Measurements from ENCODE around the gene SLC12A7.

SLC12A7 gene

DNA sequence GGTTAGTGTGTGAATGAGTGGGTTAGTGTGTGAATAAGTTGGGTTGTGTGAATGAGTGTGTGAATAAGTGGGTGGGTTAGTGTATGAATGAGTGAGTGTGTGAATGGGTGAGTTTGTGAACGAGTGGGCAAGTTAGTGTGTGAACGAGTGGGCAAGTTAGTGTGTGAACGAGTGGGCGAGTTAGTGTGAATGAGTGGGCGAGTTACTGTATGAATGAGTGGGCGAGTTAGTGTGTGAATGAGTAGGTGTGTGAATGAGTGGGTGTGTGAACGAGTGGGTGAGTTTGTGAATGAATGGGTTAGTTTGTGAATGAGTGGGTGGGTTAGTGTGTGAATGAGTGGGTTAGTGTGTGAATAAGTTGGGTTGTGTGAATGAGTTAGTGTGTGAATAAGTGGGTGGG, 68.5 kb downstream of the SLC12A7 start:
- TF ChIP-seq CTCF (conservative IDR thresholded peaks at IDR 0.05) (no peak), ZFX (IDR thresholded peaks at IDR 0.05) (no peak)
- H3K27ac ChIP-seq, result no peak overlapping the region

GRCh38 chr5:1042626-1043025, 69.2 kb downstream of the SLC12A7 start:
- TF ChIP-seq ZFX (IDR thresholded peaks at IDR 0.05) (no peak), CTCF (conservative IDR thresholded peaks at IDR 0.05) (no peak)
- peak overlapping the region; percentile 7; the same call in 1 of the 2 replicates for H3K27ac ChIP-seq

GRCh38 chr5:1041225-1042143, 70.4 kb downstream of the SLC12A7 start:
- TF ChIP-seq ZFX (IDR thresholded peaks at IDR 0.05), result no peak
- TF ChIP-seq CTCF (conservative IDR thresholded peaks at IDR 0.05), result no peak
- peak overlapping the region; percentile 7; the same call in 1 of the 2 replicates for H3K27ac ChIP-seq

GRCh38 chr5:1040571-1040970, 71.3 kb downstream of the SLC12A7 start:
- H3K27ac ChIP-seq, result no peak overlapping the region
- TF ChIP-seq CTCF (conservative IDR thresholded peaks at IDR 0.05) (no peak), ZFX (IDR thresholded peaks at IDR 0.05) (no peak)

DNA sequence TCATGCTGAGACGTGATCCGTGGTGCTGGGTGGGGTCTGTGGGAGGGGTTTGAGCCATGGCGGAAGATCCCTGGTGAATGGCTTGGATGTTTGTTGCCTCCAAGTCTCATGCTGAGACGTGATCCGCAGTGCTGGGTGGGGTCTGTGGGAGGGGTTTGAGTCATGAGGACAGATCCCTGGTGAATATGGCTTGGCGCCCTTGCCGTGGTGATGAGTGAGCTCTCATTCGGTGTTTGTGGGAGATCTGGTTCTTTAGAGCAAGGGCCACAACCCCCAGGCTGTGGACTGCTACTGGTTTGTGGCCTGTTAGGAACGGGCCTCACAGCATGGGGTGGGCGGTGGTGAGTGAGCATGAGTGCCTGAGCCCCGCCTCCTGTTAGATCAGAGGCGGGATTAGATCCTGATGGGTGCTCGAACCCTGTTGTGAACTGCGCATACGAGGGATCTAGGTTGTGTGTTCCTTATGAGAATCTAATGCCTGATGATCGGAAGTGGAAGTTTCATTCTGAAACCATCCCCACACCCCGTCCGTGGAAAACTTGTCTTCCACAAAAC, 72.1 kb downstream of the SLC12A7 start:
- TF ChIP-seq ZFX (IDR thresholded peaks at IDR 0.05) (no peak), CTCF (conservative IDR thresholded peaks at IDR 0.05) (no peak)
- no peak overlapping the region for H3K27ac ChIP-seq

DNA sequence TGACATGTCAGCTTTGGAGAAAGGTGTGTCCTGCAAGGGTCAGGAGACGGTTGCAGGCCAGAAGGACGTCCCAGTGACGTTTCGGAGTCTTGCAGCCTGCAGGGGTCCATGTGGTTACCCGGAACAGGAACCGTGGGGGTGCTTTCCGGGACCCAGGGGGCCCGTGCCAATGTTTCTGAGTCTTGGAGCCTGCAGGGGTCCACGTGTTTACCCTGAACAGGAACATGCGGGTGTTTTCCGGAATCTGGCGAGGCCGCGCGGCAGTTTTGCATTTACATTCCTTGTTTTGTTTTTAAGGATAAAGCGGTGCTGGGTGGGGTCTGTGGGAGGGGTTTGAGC, 72.7 kb downstream of the SLC12A7 start:
- TF ChIP-seq ZFX (IDR thresholded peaks at IDR 0.05) (no peak), CTCF (conservative IDR thresholded peaks at IDR 0.05) (no peak)
- H3K27ac ChIP-seq, result no peak overlapping the region

DNA sequence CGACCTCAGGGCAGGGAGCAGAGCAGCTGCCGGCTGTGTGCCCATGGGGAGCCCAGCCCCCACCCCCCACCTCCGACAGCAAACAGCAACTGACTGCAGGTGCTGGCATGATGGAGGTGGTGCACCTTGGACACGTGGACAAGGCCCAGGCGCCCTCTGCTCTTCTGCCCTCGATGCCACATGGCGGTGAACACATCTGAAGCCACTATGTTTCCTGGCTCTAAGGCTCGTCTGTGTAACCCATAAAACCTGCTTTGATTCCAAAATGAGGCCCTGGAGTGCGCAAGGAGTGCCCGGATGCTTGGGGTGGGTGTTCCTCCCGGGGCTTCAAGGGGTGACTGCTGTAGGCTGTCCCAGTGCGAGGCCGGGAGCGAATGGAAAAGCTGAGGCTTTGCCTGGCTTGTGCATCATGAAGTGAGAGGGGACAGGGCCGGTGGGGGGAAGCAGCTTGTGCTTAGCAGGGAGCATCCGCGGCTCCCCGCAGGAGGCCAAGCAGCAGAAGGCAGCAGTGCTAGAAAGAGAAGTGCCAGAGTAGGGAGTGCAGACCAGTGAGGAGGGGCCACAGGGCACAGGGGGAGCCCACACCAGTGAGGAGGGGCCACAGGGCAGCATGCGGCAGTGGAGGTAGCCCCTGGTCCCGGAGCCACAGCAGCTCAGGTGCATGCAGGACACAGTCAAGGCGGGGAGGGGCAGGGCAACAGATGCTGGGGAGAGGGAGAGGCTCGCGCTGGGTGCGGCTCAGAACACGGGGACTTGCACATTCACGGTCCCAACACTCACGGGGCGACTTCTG, 73.2 kb downstream of the SLC12A7 start:
- H3K27ac ChIP-seq, result no peak overlapping the region
- TF ChIP-seq ZFX (IDR thresholded peaks at IDR 0.05) (no peak), CTCF (conservative IDR thresholded peaks at IDR 0.05) (no peak)
